HG02973 (cell line): ENCODE results near the gene B4GALNT2.
A peak's percentile ranks its signal among the peaks of the same experiment; 100 is the strongest.
"Not testable (repeated sequence)": the region's sequence is repeated elsewhere in the genome, so short reads cannot be mapped to it uniquely, and the experiment has no call there.

Source experiments
- ATAC-seq: cut with Tn5 transposase; IDR thresholded peaks from one replicate; pipeline ENCODE4 v1.9.1; 2021; ENCODE audit warnings: moderate library complexity; ENCODE audit not compliant: unreplicated experiment

B4GALNT2 gene

GRCh38 chr17:49170711-49171110 lies 38.1 kb downstream of the B4GALNT2 start:
- ATAC-seq = not testable (repeated sequence)

GRCh38 chr17:49175978-49176377 lies 43.4 kb downstream of the B4GALNT2 start:
- not testable (repeated sequence) for ATAC-seq

DNA sequence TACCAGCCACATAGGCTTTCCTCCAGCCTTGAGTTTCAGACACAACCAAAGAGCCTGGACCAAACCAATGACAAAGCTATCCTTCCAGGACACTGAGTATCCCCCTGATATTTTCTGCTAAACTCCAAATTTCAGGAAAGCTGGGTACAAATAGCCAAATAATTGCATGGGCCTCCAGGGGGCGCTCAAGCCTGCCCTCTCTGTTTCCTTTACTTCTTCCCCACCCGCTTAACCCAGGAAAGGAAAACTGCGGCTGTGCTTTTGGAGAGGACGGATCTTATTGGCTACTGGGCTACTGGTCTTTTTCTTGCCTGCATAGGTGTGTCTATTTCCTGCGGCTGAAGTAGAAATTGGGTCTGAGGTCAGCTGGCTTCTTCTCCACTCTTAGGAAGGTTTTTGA lies 47.7 kb downstream of the B4GALNT2 start:
- ATAC-seq = no peak

GRCh38 chr17:49180998-49181635 lies 48.5 kb downstream of the B4GALNT2 start:
- ATAC-seq = no peak

GRCh38 chr17:49183341-49183740 lies 50.8 kb downstream of the B4GALNT2 start:
- no peak for ATAC-seq

DNA sequence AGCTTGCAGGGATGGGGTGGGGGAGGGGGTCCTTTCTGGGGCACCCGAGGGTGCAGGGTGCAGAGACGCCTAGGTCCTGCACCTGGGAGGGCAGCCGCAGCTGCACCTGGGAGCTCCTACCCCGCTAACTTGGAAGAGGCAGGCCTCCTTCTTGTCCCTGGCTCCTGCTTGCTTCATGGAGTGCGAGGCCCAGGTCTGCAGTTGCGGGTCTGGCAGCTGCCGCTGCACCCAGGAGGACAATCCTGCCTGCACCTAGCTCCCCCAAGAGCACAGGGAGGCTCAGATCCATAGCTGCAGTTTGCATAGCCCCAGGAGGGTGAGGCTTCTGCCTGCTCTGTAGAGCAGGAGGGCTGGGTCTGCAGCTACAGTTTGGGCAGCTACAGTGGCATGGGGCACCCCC lies 51.2 kb downstream of the B4GALNT2 start:
- no peak for ATAC-seq

DNA sequence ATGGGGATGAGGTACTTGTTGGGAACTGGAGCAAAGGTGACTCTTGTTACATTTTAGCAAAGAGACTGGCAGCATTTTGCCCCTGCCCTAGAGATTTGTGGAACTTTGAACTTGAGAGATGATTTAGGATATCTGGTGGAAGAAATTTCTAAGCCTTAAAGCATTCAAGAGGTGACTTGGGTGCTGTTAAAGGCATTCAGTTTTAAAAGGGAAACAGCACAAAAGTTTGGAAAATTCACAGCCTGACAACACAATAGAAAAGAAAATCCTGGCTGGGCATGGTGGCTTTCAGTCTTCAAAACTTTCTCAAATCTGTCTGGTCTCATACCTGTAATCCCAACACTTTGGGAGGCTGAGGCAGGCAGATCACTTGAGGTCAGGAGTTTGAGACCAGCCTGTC lies 52.0 kb downstream of the B4GALNT2 start:
- ATAC-seq = not testable (repeated sequence)

GRCh38 chr17:49185381-49185780 lies 52.8 kb downstream of the B4GALNT2 start:
- not testable (repeated sequence) for ATAC-seq

DNA sequence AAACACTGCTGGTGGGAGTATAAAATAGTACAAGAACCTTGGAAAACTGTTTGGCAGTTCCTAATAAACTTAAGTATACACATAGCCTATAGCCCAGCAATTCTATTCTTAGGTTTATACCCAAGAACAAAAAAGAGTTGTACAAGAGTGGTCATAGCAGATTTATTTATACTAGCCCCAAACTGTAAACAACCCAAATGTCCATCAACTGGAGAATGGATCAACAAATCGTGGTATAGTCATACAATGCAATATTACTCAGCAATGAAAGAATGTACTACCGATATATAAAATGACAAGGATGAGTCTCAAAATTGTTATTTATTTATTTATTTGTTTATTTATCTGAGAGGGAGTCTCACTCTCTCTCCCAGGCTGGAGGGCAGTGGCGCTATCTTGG lies 54.7 kb downstream of the B4GALNT2 start:
- no peak for ATAC-seq

DNA sequence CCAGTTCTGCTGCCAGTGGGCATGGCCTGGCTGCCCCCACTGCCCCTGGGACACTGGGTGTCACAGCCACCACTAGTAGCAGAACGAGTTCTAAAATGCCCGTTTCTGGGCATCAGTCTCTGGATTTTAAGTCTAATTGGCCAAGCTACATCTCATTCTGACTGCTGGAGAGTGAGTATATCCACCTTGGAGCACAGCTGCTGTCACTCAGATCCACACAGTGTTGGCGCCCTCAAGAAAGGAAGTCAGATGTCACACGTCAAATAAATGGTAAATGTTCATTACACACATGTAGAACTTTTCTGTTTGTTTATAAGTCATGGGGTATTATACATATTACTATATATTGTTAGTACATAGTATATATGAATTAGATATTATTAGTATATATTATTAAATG lies 58.4 kb downstream of the B4GALNT2 start:
- no peak for ATAC-seq

GRCh38 chr17:49191409-49191916 lies 58.9 kb downstream of the B4GALNT2 start:
- ATAC-seq = peak; percentile 4

- peak; percentile 48 for ATAC-seq
Observed at GRCh38 chr17:49191917-49192741, 59.6 kb downstream of the B4GALNT2 start.

DNA sequence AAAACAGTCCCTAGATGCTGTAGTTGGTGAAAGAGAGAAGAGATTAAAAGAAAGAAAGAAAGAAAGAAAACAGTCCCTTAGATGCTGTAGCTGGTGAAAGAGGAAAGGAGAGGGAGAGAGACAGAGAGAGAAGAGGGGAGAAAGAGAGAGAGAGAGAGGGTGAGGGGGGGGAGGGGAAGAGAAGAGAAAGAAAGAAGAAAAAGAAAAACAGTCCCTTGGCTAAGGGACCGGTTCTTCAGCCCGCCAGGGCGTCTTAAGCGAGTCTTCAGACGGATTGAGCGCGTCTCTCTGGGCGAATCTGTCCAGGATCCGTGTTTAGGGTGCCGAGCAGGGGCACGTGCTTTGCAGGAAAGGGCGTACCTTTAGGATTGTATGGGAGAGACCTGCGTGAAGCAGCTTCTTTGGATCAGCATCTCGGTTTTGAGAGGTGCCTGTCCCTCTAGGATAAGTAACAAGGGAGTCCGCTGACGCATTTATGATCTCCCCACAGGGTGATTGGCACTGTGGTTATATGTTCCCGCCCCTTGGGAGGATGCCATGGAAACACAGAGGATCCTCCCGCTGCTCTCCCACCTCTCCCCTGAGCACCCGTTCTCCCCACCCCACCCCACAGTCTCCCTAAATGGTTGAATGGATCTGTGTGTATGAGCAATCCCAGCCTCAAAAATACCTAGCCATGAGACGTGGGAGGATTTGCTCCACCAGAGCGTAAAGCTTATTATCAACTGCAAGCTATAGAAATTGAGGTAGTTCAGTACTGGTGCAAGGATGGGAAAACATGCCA lies 61.1 kb downstream of the B4GALNT2 start:
- no peak for ATAC-seq

DNA sequence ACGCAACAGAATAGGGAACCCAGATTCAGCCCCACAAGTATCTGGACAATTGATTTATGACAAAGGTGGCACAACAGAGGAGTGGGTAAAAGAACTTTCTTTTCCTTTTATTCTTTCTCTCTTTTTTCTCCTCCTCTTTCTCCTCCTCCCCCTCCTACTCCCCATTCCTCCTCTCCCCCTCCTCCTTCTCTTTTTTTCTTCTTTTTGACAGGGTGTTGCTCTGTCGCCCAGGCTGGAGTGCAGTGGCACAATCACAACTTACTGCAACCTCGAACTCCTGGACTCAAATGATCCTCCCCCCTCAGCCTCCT lies 61.7 kb downstream of the B4GALNT2 start:
- no peak for ATAC-seq

DNA sequence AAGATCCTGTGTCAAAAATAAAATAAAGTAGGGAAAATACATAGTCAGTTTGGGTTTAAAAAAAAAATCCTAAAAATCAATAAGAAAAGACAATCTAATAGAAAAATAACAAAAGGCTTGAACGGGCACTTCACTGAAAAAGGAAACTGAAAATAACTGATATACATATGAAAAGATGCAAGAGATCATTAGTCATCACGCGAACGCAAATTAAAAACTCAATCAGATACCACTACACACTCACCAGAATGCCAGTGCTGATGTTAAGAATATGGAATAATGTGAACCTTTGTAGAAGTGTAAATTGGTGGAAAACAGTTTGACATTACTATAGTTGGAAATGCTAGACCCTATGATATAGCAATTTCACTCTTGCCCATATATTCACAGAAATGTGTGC lies 63.2 kb downstream of the B4GALNT2 start:
- ATAC-seq = no peak

GRCh38 chr17:49196520-49196919 lies 64.0 kb downstream of the B4GALNT2 start:
- ATAC-seq = no peak

- no peak for ATAC-seq
Observed at GRCh38 chr17:49197346-49197998, 64.9 kb downstream of the B4GALNT2 start.

DNA sequence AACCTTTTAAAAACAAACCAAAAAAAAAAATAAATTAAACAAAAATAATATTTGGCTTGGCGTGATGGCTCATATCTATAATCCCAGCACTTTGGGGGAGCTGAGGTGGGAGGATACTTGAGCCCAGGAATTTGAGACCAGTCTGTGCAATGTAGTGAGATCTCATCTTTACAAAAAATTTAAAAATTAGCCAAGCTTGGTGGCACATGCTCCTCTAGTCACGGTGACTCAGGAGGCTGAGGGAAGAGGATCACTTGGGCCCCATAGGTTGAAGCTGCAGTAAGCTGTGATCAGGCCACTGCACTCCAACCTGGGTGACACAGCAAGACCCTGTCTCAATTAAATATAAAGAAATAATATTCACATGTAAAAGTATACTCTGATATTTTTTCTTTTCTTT lies 65.6 kb downstream of the B4GALNT2 start:
- no peak for ATAC-seq

GRCh38 chr17:49200423-49201083 lies 68.0 kb downstream of the B4GALNT2 start:
- no peak for ATAC-seq

DNA sequence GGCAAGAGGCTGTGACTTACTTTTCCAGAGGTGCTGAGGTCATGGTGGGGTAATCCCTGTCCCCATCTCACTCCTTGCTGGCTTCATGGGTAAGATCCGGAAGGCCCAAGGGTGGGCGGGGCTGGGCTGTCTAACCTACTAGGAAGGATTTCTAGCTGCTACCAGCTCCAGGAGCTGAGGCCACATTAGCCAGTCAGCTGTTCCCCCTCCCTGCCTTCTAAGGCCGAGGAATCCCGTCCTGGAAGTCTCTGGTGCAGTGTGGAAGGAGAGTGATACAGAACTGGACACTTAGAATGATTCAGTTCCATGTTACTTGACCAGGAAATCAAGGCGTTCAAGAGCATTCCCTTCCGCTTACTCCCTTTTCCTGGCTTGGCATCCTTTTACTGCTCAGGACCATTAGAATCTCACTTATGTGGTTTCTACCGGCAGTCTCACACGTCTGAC lies 68.9 kb downstream of the B4GALNT2 start:
- no peak for ATAC-seq
